NCI-H345 treated with DMSO at 0.1 percent for 48 hours (cell line): Measurements from ENCODE around the gene KDM4B.

Source experiments
- DNase-seq: peaks from one replicate; lab custom pipeline; 2025; ENCODE audit not compliant: unreplicated experiment; lab: John Stamatoyannopoulos, UW

The KDM4B gene

GRCh38 chr19:5032101-5032967, 63.4 kb downstream of the KDM4B start:
- DNase-seq, result no peak

GRCh38 chr19:5035105-5035761, 66.3 kb downstream of the KDM4B start:
- DNase-seq, result no peak

GRCh38 chr19:5035793-5036697, 67.1 kb downstream of the KDM4B start:
- DNase-seq, result peak; percentile 19

GRCh38 chr19:5036698-5037563, 68.0 kb downstream of the KDM4B start:
- DNase-seq, result peak; percentile 34

GRCh38 chr19:5037936-5038335, 69.0 kb downstream of the KDM4B start:
- peak; percentile 84 for DNase-seq

GRCh38 chr19:5038631-5039271, 69.8 kb downstream of the KDM4B start:
- DNase-seq, result no peak

GRCh38 chr19:5039642-5040543, 71.0 kb downstream of the KDM4B start:
- no peak for DNase-seq

GRCh38 chr19:5040544-5041167, 71.7 kb downstream of the KDM4B start:
- no peak for DNase-seq

- no peak for DNase-seq
These were observed 72.4 kb downstream of the KDM4B start for GRCh38 chr19:5041168-5041912.

GRCh38 chr19:5041913-5042187, 72.9 kb downstream of the KDM4B start:
- DNase-seq, result no peak

- no peak for DNase-seq
These were observed 73.6 kb downstream of the KDM4B start for GRCh38 chr19:5042556-5042955.

GRCh38 chr19:5045029-5045428, 76.1 kb downstream of the KDM4B start:
- no peak for DNase-seq

- no peak for DNase-seq
These were observed 77.0 kb downstream of the KDM4B start for GRCh38 chr19:5045956-5046338.

GRCh38 chr19:5046339-5047039, 77.6 kb downstream of the KDM4B start:
- peak; percentile 94 for DNase-seq

GRCh38 chr19:5047251-5047935, 78.5 kb downstream of the KDM4B start:
- DNase-seq, result no peak

- peak; percentile 48 for DNase-seq
These were observed 79.3 kb downstream of the KDM4B start for GRCh38 chr19:5048091-5048726.
